Epithelial cell of proximal tubule (primary cell): Measurements from ENCODE around the gene PCCA. TPM values are rescaled to one million over a fixed set of nuclear protein-coding genes. Genes with fewer than 3 reads are reported as not detected.

ENCODE experiments used
- DNase-seq: peaks from one replicate; pipeline ENCODE4 v3.0.0-alpha.2; 2011; ENCODE audit warnings: low read depth
- H3K4me3 ChIP-seq: 2 replicates; pipeline ENCODE4 v1.5.1; 2011; ENCODE audit warnings: low read depth, mild to moderate bottlenecking, low read length
- CTCF ChIP-seq: conservative IDR thresholded peaks from 2 replicates; pipeline ENCODE4 v1.5.1; 2012; ENCODE audit warnings: low read depth, mild to moderate bottlenecking, low read length
- total RNA-seq: library from RNA; depleted of rRNA; stranded (reverse); fragments of >200 nt; gene quantifications from 2 replicates; pipeline ENCODE4 v1.2.3, GENCODE V29; 2015

Gene PCCA
- total RNA-seq, 1 donor from 2014 or later, result 17.8 TPM

DNA sequence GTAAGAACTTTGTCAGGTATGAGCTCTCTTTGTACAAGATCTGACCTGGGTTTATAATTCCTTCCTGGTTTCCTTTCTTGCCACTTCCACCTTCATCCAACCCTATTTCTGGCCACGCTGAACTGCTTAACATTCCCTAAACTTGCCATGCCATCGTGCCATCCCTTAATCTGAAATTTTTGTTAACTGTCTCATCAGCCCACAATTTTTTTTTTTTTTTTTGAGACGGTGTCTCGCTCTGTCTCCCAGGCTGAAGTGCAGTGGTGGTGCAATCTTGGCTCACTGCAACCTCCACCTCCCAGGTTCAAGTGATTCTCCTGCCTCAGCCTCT is 355.1 kb downstream of the PCCA start:
- TF ChIP-seq CTCF, result no peak
- no peak for DNase-seq
- no peak overlapping the region for H3K4me3 ChIP-seq

GRCh38 chr13:100447831-100448230 is 358.9 kb downstream of the PCCA start:
- DNase-seq, result no peak
- no peak for TF ChIP-seq CTCF
- H3K4me3 ChIP-seq, result no peak overlapping the region

DNA sequence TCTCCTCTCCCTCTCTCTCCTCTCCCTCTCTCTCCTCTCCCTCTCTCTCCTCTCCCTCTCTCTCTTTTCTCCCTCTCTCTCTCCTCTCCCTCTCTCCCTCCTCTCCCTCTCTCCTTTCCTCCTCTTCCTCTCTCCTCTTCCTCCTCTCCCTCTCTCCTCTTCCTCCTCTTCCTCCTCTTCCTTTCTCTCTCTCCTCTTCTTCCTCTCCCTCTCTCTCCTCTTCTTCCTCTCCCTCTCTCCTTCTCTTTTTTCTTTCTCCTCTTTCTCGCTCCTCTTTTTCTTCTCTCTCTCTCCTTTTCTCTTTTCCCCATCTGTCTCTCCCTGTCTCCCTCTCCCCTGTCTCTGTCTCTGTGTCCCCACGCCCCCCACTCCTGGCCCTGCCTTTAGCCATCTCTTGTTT is 363.0 kb downstream of the PCCA start:
- no peak for DNase-seq
- TF ChIP-seq CTCF, result no peak
- H3K4me3 ChIP-seq, result no peak overlapping the region

- no peak overlapping the region for H3K4me3 ChIP-seq
- TF ChIP-seq CTCF, result no peak
- DNase-seq, result no peak
Observed at GRCh38 chr13:100454876-100455275, 366.0 kb downstream of the PCCA start.

GRCh38 chr13:100458673-100459072 is 369.8 kb downstream of the PCCA start:
- no peak overlapping the region for H3K4me3 ChIP-seq
- TF ChIP-seq CTCF, result no peak
- no peak for DNase-seq

DNA sequence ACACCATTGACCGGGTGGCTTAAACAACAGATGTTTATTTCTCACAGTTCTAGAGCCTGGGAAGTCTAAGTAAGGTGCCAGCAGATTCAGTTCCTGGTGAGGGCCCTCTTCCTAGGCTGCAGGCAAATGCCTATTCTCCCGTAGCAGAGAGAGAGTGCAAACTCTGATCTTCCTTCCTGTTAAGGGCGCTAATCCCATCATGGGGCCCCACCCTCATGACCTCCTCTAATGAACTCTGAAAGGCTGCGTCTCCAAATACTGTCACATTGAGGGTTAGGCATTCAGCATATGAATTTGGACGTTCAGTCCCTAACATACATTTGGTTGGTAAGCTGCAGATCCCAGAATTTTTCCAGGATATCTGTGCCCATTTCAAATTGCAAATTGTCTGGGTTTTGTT is 370.9 kb downstream of the PCCA start:
- H3K4me3 ChIP-seq, result no peak overlapping the region
- no peak for TF ChIP-seq CTCF
- no peak for DNase-seq

GRCh38 chr13:100460266-100460665 is 371.4 kb downstream of the PCCA start:
- DNase-seq, result no peak
- TF ChIP-seq CTCF, result no peak
- H3K4me3 ChIP-seq, result no peak overlapping the region
